HG03442 (cell line): ENCODE results near the gene TNIK.
A peak's percentile ranks its signal among the peaks of the same experiment; 100 is the strongest.

Experiments used
- ATAC-seq: cut with Tn5 transposase; IDR thresholded peaks from one replicate; pipeline ENCODE4 v1.9.1; 2021; ENCODE audit warnings: mild to moderate bottlenecking, moderate library complexity; ENCODE audit not compliant: unreplicated experiment

TNIK gene

GRCh38 chr3:171115667-171116066, 344.5 kb downstream of the TNIK start:
- ATAC-seq: no peak

GRCh38 chr3:171113716-171114115, 346.5 kb downstream of the TNIK start:
- ATAC-seq: no peak

- ATAC-seq: no peak
Observed at GRCh38 chr3:171110715-171111114, 349.5 kb downstream of the TNIK start.

- ATAC-seq: no peak
Observed at GRCh38 chr3:171108066-171108465, 352.1 kb downstream of the TNIK start.

- ATAC-seq: no peak
Observed at GRCh38 chr3:171103185-171103584, 357.0 kb downstream of the TNIK start.

- ATAC-seq: no peak
Observed at GRCh38 chr3:171101982-171102641, 358.1 kb downstream of the TNIK start.

GRCh38 chr3:171099911-171100310, 360.3 kb downstream of the TNIK start:
- no peak for ATAC-seq

GRCh38 chr3:171095063-171095462, 365.1 kb downstream of the TNIK start:
- peak; percentile 94 for ATAC-seq

GRCh38 chr3:171094411-171094810, 365.8 kb downstream of the TNIK start:
- no peak for ATAC-seq

- ATAC-seq: no peak
Observed at GRCh38 chr3:171093462-171093861, 366.7 kb downstream of the TNIK start.

- ATAC-seq: no peak
Observed at GRCh38 chr3:171092467-171092911, 367.7 kb downstream of the TNIK start.

GRCh38 chr3:171090321-171090720, 369.9 kb downstream of the TNIK start:
- ATAC-seq: no peak

GRCh38 chr3:171088964-171089754, 371.0 kb downstream of the TNIK start:
- no peak for ATAC-seq

- no peak for ATAC-seq
Observed at GRCh38 chr3:171088496-171088895, 371.7 kb downstream of the TNIK start.

- ATAC-seq: peak; percentile 62
Observed at GRCh38 chr3:171086914-171087313, 373.3 kb downstream of the TNIK start.

GRCh38 chr3:171077261-171077660, 382.9 kb downstream of the TNIK start:
- ATAC-seq: no peak

GRCh38 chr3:171072432-171072831, 387.8 kb downstream of the TNIK start:
- no peak for ATAC-seq

GRCh38 chr3:171068658-171069057, 391.5 kb downstream of the TNIK start:
- no peak for ATAC-seq

GRCh38 chr3:171066206-171066605, 394.0 kb downstream of the TNIK start:
- ATAC-seq: no peak

- no peak for ATAC-seq
Observed at GRCh38 chr3:171065732-171066131, 394.5 kb downstream of the TNIK start.

- no peak for ATAC-seq
Observed at GRCh38 chr3:171064461-171064860, 395.7 kb downstream of the TNIK start.

GRCh38 chr3:171061749-171062148, 398.5 kb downstream of the TNIK start:
- no peak for ATAC-seq
